BLaER1 (cell line): ENCODE results near the gene HYAL2.

ENCODE experiments used
- H3K27ac ChIP-seq: shearing (Covaris generic); formaldehyde crosslinking; 2 replicates; pipeline ENCODE4 v1.8.1; 2022
- H3K27me3 ChIP-seq: shearing (Covaris generic); formaldehyde crosslinking; 2 replicates; pipeline ENCODE4 v1.8.1; 2022
- H3K36me3 ChIP-seq: shearing (Covaris generic); formaldehyde crosslinking; 2 replicates; pipeline ENCODE4 v1.8.1; 2022
- H3K4me1 ChIP-seq: shearing (Covaris generic); formaldehyde crosslinking; 2 replicates; pipeline ENCODE4 v1.8.1; 2022
- H3K4me2 ChIP-seq: shearing (Covaris generic); formaldehyde crosslinking; 2 replicates; pipeline ENCODE4 v1.8.1; 2022
- H3K4me3 ChIP-seq: shearing (Covaris generic); formaldehyde crosslinking; 2 replicates; pipeline ENCODE4 v1.8.1; 2022
- H3K9ac ChIP-seq: shearing (Covaris generic); formaldehyde crosslinking; 2 replicates; pipeline ENCODE4 v1.8.1; 2022
- H3K9me3 ChIP-seq: shearing (Covaris generic); formaldehyde crosslinking; 2 replicates; pipeline ENCODE4 v1.8.1; 2022
- H4K20me1 ChIP-seq: shearing (Covaris generic); formaldehyde crosslinking; 2 replicates; pipeline ENCODE4 v1.8.1; 2022
- Cebpa-rat ChIP-seq: shearing (Covaris generic); IDR thresholded peaks from 2 replicates; pipeline ENCODE4 v1.8.1; 2022

HYAL2 gene

GRCh38 chr3:50340448-50341329 lies 18.1 kb upstream of the HYAL2 start, which contains the start of gene RASSF1:
Gene RASSF1 (minus strand): TSS chr3:50340836. CDS start chr3:50340805, 31 bp downstream.
- no peaks in the 10 kb centered on the region for H3K9me3 ChIP-seq
- peak within 1 kb of the TSS; percentile 88 for H3K4me3 ChIP-seq
- peak within 1 kb of the TSS; percentile 95 for H3K4me2 ChIP-seq
- peaks cover 70% of the 10 kb centered on the region for H3K4me1 ChIP-seq
- peak within 1 kb of the TSS; percentile 94 for H3K9ac ChIP-seq
- H4K20me1 ChIP-seq = peaks cover 14% of the 10 kb centered on the region
- H3K36me3 ChIP-seq = peaks cover 6% of the 10 kb centered on the region; the same call in 1 of the 2 replicates
- peaks cover 34% of the 10 kb centered on the region for H3K27me3 ChIP-seq
- peak within 1 kb of the TSS; percentile 97 for H3K27ac ChIP-seq
- no peak for TF ChIP-seq Cebpa-rat

GRCh38 chr3:50340147-50340447 lies 17.6 kb upstream of the HYAL2 start:
- Histone ChIP-seq H3K36me3 (peaks cover 11% of the 10 kb centered on the region; the same call in 1 of the 2 replicates), H3K4me1 (peaks cover 70% of the 10 kb centered on the region), H3K9me3 (no peaks in the 10 kb centered on the region), H3K27me3 (peaks cover 28% of the 10 kb centered on the region), H3K27ac (peak overlapping the region; percentile 97), H3K9ac (peak overlapping the region; percentile 94), H4K20me1 (peaks cover 20% of the 10 kb centered on the region), H3K4me2 (peak overlapping the region; percentile 95), H3K4me3 (peak overlapping the region; percentile 88)
- TF ChIP-seq Cebpa-rat = no peak

- Histone ChIP-seq H3K4me2 (peak overlapping the region; percentile 95), H4K20me1 (peaks cover 25% of the 10 kb centered on the region), H3K9ac (peak overlapping the region; percentile 94), H3K27me3 (peaks cover 25% of the 10 kb centered on the region), H3K27ac (peak overlapping the region; percentile 97), H3K36me3 (peaks cover 15% of the 10 kb centered on the region), H3K4me3 (peak overlapping the region; percentile 88), H3K4me1 (peaks cover 73% of the 10 kb centered on the region), H3K9me3 (no peaks in the 10 kb centered on the region)
- no peak for TF ChIP-seq Cebpa-rat
These were observed 17.1 kb upstream of the HYAL2 start for GRCh38 chr3:50339485-50340146.

GRCh38 chr3:50338965-50339364 lies 16.4 kb upstream of the HYAL2 start:
- H4K20me1 ChIP-seq = peaks cover 31% of the 10 kb centered on the region
- H3K4me1 ChIP-seq = peaks cover 79% of the 10 kb centered on the region
- no peak for TF ChIP-seq Cebpa-rat
- H3K27ac ChIP-seq = peak overlapping the region; percentile 97
- H3K9ac ChIP-seq = peak overlapping the region; percentile 94
- no peaks in the 10 kb centered on the region for H3K9me3 ChIP-seq
- peak overlapping the region; percentile 95 for H3K4me2 ChIP-seq
- peaks cover 25% of the 10 kb centered on the region for H3K27me3 ChIP-seq
- peak overlapping the region; percentile 88 for H3K4me3 ChIP-seq
- peaks cover 22% of the 10 kb centered on the region for H3K36me3 ChIP-seq

GRCh38 chr3:50337175-50337861 lies 14.8 kb upstream of the HYAL2 start:
- peak overlapping the region; percentile 97 for H3K27ac ChIP-seq
- peaks cover 38% of the 10 kb centered on the region for H3K36me3 ChIP-seq
- no peak for TF ChIP-seq Cebpa-rat
- H3K4me1 ChIP-seq = peaks cover 76% of the 10 kb centered on the region
- H3K27me3 ChIP-seq = peaks cover 25% of the 10 kb centered on the region
- H4K20me1 ChIP-seq = peaks cover 48% of the 10 kb centered on the region
- H3K4me3 ChIP-seq = peak overlapping the region; percentile 88
- peak overlapping the region; percentile 94 for H3K9ac ChIP-seq
- peak overlapping the region; percentile 95 for H3K4me2 ChIP-seq
- H3K9me3 ChIP-seq = no peaks in the 10 kb centered on the region

- Histone ChIP-seq H3K4me3 (peak overlapping the region; percentile 88), H3K9me3 (no peaks in the 10 kb centered on the region), H3K9ac (peak overlapping the region; percentile 94), H3K27ac (peak overlapping the region; percentile 97), H3K4me1 (peaks cover 71% of the 10 kb centered on the region), H4K20me1 (peaks cover 55% of the 10 kb centered on the region), H3K27me3 (peaks cover 22% of the 10 kb centered on the region), H3K4me2 (peak overlapping the region; percentile 95), H3K36me3 (peaks cover 46% of the 10 kb centered on the region)
- no peak for TF ChIP-seq Cebpa-rat
These were observed 14.1 kb upstream of the HYAL2 start for GRCh38 chr3:50336452-50337174.

- Histone ChIP-seq H3K4me3 (no peak overlapping the region; the same call in 1 of the 2 replicates), H3K36me3 (peaks cover 67% of the 10 kb centered on the region), H3K4me2 (peak overlapping the region; percentile 95), H3K4me1 (peaks cover 50% of the 10 kb centered on the region), H4K20me1 (peaks cover 76% of the 10 kb centered on the region), H3K27ac (peak overlapping the region; percentile 32; the same call in 1 of the 2 replicates), H3K9me3 (no peaks in the 10 kb centered on the region), H3K27me3 (peaks cover 1% of the 10 kb centered on the region; the same call in 1 of the 2 replicates), H3K9ac (peak overlapping the region; percentile 94)
- no peak for TF ChIP-seq Cebpa-rat
These were observed 12.0 kb upstream of the HYAL2 start for GRCh38 chr3:50334339-50335075.

GRCh38 chr3:50333744-50334328 lies 11.3 kb upstream of the HYAL2 start:
- Histone ChIP-seq H3K4me1 (peaks cover 47% of the 10 kb centered on the region), H3K27ac (peak overlapping the region; percentile 32; the same call in 1 of the 2 replicates), H3K4me2 (peak overlapping the region; percentile 95), H3K36me3 (peaks cover 72% of the 10 kb centered on the region), H3K4me3 (no peak overlapping the region), H3K9me3 (no peaks in the 10 kb centered on the region), H4K20me1 (peaks cover 79% of the 10 kb centered on the region), H3K9ac (peak overlapping the region; percentile 94), H3K27me3 (no peaks in the 10 kb centered on the region)
- no peak for TF ChIP-seq Cebpa-rat
